Liver (tissue), 9 donors: Measurements from ENCODE around the gene ALDH2. TPM values are rescaled to one million over a fixed set of nuclear protein-coding genes. Genes with fewer than 3 reads are reported as not detected.
"Not testable (repeated sequence)": the region's sequence is repeated elsewhere in the genome, so short reads cannot be mapped to it uniquely, and the experiment has no call there.

Source experiments
- DNase-seq: peaks from one replicate; pipeline ENCODE4 v3.0.0-alpha.2; 2017; ENCODE audit warnings: low spot score
- H3K27ac ChIP-seq, 2 donors: one replicate each; pipeline ENCODE4 v1.7.0; 2013; ENCODE audit warnings: inconsistent platforms in 2 of 2, low read length in 2 of 2, control low read depth in 1 of 2, low read depth in 1 of 2, mild to moderate bottlenecking in 1 of 2
- H3K27me3 ChIP-seq, 4 donors: one replicate each; pipeline versions ENCODE4 v1.6.1 to v1.7.0; 2013; ENCODE audit warnings: low read length in 3 of 4, inconsistent platforms in 1 of 4, mild to moderate bottlenecking in 1 of 4, moderate library complexity in 1 of 4; ENCODE audit not compliant: control insufficient read depth in 4 of 4, insufficient read depth in 4 of 4
- H3K36me3 ChIP-seq, 4 donors: one replicate each; pipeline versions ENCODE4 v1.6.1 to v1.7.0; 2013; ENCODE audit warnings: low read length in 3 of 4, mild to moderate bottlenecking in 3 of 4, low read depth in 1 of 4, moderate library complexity in 1 of 4; ENCODE audit not compliant: control insufficient read depth in 4 of 4, insufficient read depth in 3 of 4
- H3K4me1 ChIP-seq, 4 donors: one replicate each; pipeline versions ENCODE4 v1.6.1 to v1.7.0; 2013; ENCODE audit warnings: low read length in 3 of 4, mild to moderate bottlenecking in 3 of 4, moderate library complexity in 1 of 4; ENCODE audit not compliant: control insufficient read depth in 4 of 4, insufficient read depth in 4 of 4
- H3K4me3 ChIP-seq, 3 donors: one replicate each; pipeline versions ENCODE4 v1.6.1 to v1.7.0; 2013; ENCODE audit warnings: low read length in 3 of 3, control low read depth in 1 of 3, low read depth in 1 of 3, mild to moderate bottlenecking in 1 of 3
- H3K9ac ChIP-seq, 2 donors: one replicate each; pipeline ENCODE4 v1.7.0; 2013; ENCODE audit warnings: low read length in 2 of 2, mild to moderate bottlenecking in 2 of 2, moderate library complexity in 2 of 2, control low read depth in 1 of 2, low read depth in 1 of 2
- H3K9me3 ChIP-seq, 4 donors: one replicate each; pipeline versions ENCODE4 v1.6.1 to v1.7.0; 2013; ENCODE audit warnings: low read length in 3 of 4; ENCODE audit not compliant: control insufficient read depth in 4 of 4
- EGR1 ChIP-seq, 2 donors: IDR thresholded peaks; 2 replicates each; pipeline ENCODE4 v1.6.1; 2016 to 2018; ENCODE audit warnings: antibody characterized with exemption in 2 of 2, low read depth in 2 of 2
- FOXA1 ChIP-seq: IDR thresholded peaks from 2 replicates; pipeline ENCODE4 v1.6.1; 2016; ENCODE audit warnings: antibody characterized with exemption
- FOXA2 ChIP-seq: IDR thresholded peaks from 2 replicates; pipeline ENCODE4 v1.6.1; 2016; ENCODE audit warnings: antibody characterized with exemption
- GABPA ChIP-seq, 2 donors: IDR thresholded peaks in 1 of 2; conservative IDR thresholded peaks in 1 of 2; 2 replicates each; pipeline ENCODE4 v1.6.1; 2016; ENCODE audit warnings: antibody characterized with exemption in 2 of 2, mild to moderate bottlenecking in 1 of 2, moderate library complexity in 1 of 2
- HNF4A ChIP-seq, 2 donors: conservative IDR thresholded peaks; 2 replicates each; pipeline ENCODE4 v1.6.1; 2016; ENCODE audit warnings: antibody characterized with exemption in 2 of 2, mild to moderate bottlenecking in 2 of 2
- HNF4G ChIP-seq: IDR thresholded peaks from 2 replicates; pipeline ENCODE4 v1.6.1; 2016; ENCODE audit warnings: antibody characterized with exemption
- JUND ChIP-seq, 2 donors: IDR thresholded peaks; 2 replicates each; pipeline ENCODE4 v1.6.1; 2016; ENCODE audit warnings: antibody characterized with exemption in 2 of 2
- NR2F2 ChIP-seq: IDR thresholded peaks from 2 replicates; pipeline ENCODE4 v1.6.1; 2016; ENCODE audit warnings: antibody characterized with exemption
- RAD21 ChIP-seq, 2 donors: IDR thresholded peaks; 2 replicates each; pipeline ENCODE4 v1.6.1; 2016; ENCODE audit warnings: antibody characterized with exemption in 2 of 2, mild to moderate bottlenecking in 2 of 2
- RXRA ChIP-seq, 2 donors: IDR thresholded peaks; 2 replicates each; pipeline ENCODE4 v1.6.1; 2017 to 2018; ENCODE audit warnings: antibody characterized with exemption in 2 of 2, mild to moderate bottlenecking in 1 of 2
- SP1 ChIP-seq: IDR thresholded peaks from 2 replicates; pipeline ENCODE4 v1.6.1; 2018; ENCODE audit warnings: antibody characterized with exemption, mild to moderate bottlenecking
- TAF1 ChIP-seq: conservative IDR thresholded peaks from 2 replicates; pipeline ENCODE4 v1.6.1; 2016; ENCODE audit warnings: antibody characterized with exemption, mild to moderate bottlenecking
- YY1 ChIP-seq: IDR thresholded peaks from 2 replicates; pipeline ENCODE4 v1.6.1; 2016; ENCODE audit warnings: antibody characterized with exemption, mild to moderate bottlenecking
- WGBS: extraction: QIAGEN DNeasy Blood & Tissue Kit; methylation state at CpG from one replicate; pipeline ENCODE4 v1.1.7; 2013; 5-methylcytosine and 5-hydroxymethylcytosine counted together
- polyA plus RNA-seq, 2 donors: library from polyadenylated mRNA; stranded (reverse) in 1 of 2; unstranded in 1 of 2; fragments of 200-250 nt in 1 of 2; fragments of >200 nt in 1 of 2; fragmentation: Nextera tagmentation in 1 of 2; extraction: Ambion mirVana in 1 of 2; gene quantifications; one replicate each; pipeline versions ENCODE4 v1.2.1 to v1.2.3, GENCODE V29; 2013 to 2015
- total RNA-seq, 2 donors: library from RNA; depleted of rRNA; stranded (reverse); fragments of >200 nt; gene quantifications; one replicate each; pipeline ENCODE4 v1.2.3, GENCODE V29; 2014
- TF ChIP-seq, protein P1 (sequence below): IDR thresholded peaks from 2 replicates; pipeline ENCODE4 v1.6.1; 2016; ENCODE audit warnings: antibody characterized with exemption, mild to moderate bottlenecking
- TF ChIP-seq, protein P2 (sequence below): IDR thresholded peaks from 2 replicates; pipeline ENCODE4 v1.6.1; 2016; ENCODE audit warnings: antibody characterized with exemption
- TF ChIP-seq, protein P3 (sequence below): IDR thresholded peaks from 2 replicates; pipeline ENCODE4 v1.6.1; 2016; ENCODE audit warnings: antibody characterized with exemption
- TF ChIP-seq, protein P4 (sequence below): fragments of 150-350 bp; IDR thresholded peaks from 2 replicates; pipeline ENCODE4 v1.5.1; 2017; ENCODE audit warnings: improper control_type of control experiment, low read depth, low read length; ENCODE audit not compliant: missing input control
- TF ChIP-seq, protein P5 (sequence below): IDR thresholded peaks from 2 replicates; pipeline ENCODE4 v1.6.1; 2016; ENCODE audit warnings: antibody characterized with exemption
- donor health status: healthy.
- donor health status: healthy.
- donor health status: healthy.
- donor health status: healthy.
- donor health status: healthy.

ALDH2 gene
- total and polyA plus RNA-seq, 4 donors, result 93.1 to 849 (median 573) TPM

DNA sequence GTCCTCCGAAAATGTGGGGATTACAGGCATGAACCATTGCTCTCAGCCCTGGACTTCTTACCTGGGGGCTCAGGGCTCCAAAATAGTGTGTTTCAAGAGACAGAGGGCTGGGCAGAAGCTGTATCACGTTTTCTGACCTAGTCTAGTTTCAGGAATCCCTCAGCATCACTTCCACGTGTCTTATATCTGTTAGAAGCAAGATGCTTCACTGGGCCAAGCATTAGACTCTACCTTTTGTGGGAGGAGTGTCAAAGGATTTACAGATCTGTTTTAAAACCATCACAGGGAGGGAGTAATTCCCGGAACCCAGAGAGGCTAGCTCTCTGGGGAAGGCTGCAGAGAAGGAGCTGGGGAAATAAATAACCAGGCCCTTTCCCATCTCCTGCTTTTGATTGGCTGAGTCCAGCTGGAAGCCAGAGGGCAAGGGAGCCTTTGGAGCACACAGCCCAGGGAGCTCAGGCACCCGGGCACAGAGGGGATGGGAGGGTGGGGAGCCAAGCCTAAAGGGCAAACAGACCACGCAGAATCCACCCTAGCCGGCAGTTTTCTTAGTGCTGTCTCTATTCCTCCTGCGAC, 33.3 kb upstream of the ALDH2 start:
- no peak overlapping the region for H3K4me3 ChIP-seq
- no peaks in the 10 kb centered on the region for H3K27me3 ChIP-seq
- no peaks in the 10 kb centered on the region for H3K9me3 ChIP-seq
- peaks cover 10 to 39% (median 24%) of the 10 kb centered on the region in 4 donors for H3K36me3 ChIP-seq
- no peak for DNase-seq
- H3K27ac ChIP-seq, result no peak overlapping the region
- H3K4me1 ChIP-seq, result no peaks in the 10 kb centered on the region
- 89% methylated on average over 8 of the region's 8 CpGs for WGBS
- TF ChIP-seq JUND (IDR thresholded peaks at IDR 0.05) (no peak), RAD21 (IDR thresholded peaks at IDR 0.05) (no peak), HNF4A (conservative IDR thresholded peaks at IDR 0.05) (no peak), EGR1 (IDR thresholded peaks at IDR 0.05; ENCODE audit: low read depth in 2 of 2) (no peak), HNF4G (no peak), SP1 (no peak), TAF1 (no peak), YY1 (no peak), NR2F2 (no peak), RXRA (IDR thresholded peaks at IDR 0.05) (no peak), GABPA (IDR thresholded peaks at IDR 0.05 in 1 of 2, conservative IDR thresholded peaks at IDR 0.05 in 1 of 2) (no peak), FOXA2 (no peak), FOXA1 (no peak)
- TF ChIP-seq, protein P1, sequence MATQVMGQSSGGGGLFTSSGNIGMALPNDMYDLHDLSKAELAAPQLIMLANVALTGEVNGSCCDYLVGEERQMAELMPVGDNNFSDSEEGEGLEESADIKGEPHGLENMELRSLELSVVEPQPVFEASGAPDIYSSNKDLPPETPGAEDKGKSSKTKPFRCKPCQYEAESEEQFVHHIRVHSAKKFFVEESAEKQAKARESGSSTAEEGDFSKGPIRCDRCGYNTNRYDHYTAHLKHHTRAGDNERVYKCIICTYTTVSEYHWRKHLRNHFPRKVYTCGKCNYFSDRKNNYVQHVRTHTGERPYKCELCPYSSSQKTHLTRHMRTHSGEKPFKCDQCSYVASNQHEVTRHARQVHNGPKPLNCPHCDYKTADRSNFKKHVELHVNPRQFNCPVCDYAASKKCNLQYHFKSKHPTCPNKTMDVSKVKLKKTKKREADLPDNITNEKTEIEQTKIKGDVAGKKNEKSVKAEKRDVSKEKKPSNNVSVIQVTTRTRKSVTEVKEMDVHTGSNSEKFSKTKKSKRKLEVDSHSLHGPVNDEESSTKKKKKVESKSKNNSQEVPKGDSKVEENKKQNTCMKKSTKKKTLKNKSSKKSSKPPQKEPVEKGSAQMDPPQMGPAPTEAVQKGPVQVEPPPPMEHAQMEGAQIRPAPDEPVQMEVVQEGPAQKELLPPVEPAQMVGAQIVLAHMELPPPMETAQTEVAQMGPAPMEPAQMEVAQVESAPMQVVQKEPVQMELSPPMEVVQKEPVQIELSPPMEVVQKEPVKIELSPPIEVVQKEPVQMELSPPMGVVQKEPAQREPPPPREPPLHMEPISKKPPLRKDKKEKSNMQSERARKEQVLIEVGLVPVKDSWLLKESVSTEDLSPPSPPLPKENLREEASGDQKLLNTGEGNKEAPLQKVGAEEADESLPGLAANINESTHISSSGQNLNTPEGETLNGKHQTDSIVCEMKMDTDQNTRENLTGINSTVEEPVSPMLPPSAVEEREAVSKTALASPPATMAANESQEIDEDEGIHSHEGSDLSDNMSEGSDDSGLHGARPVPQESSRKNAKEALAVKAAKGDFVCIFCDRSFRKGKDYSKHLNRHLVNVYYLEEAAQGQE, result no peak
- TF ChIP-seq, protein P2, sequence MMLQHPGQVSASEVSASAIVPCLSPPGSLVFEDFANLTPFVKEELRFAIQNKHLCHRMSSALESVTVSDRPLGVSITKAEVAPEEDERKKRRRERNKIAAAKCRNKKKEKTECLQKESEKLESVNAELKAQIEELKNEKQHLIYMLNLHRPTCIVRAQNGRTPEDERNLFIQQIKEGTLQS, result no peak
- TF ChIP-seq, protein P3, sequence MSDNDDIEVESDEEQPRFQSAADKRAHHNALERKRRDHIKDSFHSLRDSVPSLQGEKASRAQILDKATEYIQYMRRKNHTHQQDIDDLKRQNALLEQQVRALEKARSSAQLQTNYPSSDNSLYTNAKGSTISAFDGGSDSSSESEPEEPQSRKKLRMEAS, result no peak
- TF ChIP-seq, protein P4, sequence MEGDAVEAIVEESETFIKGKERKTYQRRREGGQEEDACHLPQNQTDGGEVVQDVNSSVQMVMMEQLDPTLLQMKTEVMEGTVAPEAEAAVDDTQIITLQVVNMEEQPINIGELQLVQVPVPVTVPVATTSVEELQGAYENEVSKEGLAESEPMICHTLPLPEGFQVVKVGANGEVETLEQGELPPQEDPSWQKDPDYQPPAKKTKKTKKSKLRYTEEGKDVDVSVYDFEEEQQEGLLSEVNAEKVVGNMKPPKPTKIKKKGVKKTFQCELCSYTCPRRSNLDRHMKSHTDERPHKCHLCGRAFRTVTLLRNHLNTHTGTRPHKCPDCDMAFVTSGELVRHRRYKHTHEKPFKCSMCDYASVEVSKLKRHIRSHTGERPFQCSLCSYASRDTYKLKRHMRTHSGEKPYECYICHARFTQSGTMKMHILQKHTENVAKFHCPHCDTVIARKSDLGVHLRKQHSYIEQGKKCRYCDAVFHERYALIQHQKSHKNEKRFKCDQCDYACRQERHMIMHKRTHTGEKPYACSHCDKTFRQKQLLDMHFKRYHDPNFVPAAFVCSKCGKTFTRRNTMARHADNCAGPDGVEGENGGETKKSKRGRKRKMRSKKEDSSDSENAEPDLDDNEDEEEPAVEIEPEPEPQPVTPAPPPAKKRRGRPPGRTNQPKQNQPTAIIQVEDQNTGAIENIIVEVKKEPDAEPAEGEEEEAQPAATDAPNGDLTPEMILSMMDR, result no peak
- TF ChIP-seq, protein P5, sequence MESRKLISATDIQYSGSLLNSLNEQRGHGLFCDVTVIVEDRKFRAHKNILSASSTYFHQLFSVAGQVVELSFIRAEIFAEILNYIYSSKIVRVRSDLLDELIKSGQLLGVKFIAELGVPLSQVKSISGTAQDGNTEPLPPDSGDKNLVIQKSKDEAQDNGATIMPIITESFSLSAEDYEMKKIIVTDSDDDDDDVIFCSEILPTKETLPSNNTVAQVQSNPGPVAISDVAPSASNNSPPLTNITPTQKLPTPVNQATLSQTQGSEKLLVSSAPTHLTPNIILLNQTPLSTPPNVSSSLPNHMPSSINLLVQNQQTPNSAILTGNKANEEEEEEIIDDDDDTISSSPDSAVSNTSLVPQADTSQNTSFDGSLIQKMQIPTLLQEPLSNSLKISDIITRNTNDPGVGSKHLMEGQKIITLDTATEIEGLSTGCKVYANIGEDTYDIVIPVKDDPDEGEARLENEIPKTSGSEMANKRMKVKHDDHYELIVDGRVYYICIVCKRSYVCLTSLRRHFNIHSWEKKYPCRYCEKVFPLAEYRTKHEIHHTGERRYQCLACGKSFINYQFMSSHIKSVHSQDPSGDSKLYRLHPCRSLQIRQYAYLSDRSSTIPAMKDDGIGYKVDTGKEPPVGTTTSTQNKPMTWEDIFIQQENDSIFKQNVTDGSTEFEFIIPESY, result no peak
- H3K9ac ChIP-seq, result no peak overlapping the region

DNA sequence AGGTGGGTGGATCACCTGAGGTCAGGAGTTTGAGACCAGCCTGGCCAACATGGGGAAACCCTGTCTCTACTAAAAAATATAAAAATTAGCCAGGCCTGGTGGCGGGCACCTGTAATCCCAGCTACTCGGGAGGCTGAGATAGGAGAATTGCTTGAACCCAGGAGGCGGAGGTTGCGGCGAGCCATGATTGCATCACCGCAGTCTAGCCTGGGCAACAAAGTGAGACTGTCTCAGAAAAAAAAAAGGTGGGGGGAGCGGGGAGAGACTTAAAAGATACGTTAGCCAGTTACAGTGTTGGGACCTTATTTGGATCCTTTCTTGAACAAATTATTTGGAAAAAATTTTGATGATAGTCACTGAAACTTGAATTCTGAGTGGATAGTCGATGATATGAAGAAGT, 27.2 kb upstream of the ALDH2 start:
- H3K4me3 ChIP-seq, H3K9ac ChIP-seq, H3K9me3 ChIP-seq, H3K27me3 ChIP-seq, DNase-seq, H3K27ac ChIP-seq: not testable (repeated sequence)
- peaks cover 6 to 15% (median 13%) of the 10 kb centered on the region in 4 donors for H3K36me3 ChIP-seq
- WGBS, result 97% methylated on average over 9 of the region's 9 CpGs
- peaks cover 0 to 11% (median 10%) of the 10 kb centered on the region in 4 donors for H3K4me1 ChIP-seq
